ENCODE results near the gene ZNRF4. TPM values are rescaled to one million over a fixed set of nuclear protein-coding genes. Genes with fewer than 3 reads are reported as not detected.

ZNRF4 gene
- total RNA-seq, 1 donor from 2014 or later, result not detected

GRCh38 chr19:5440299-5440698 is 14.9 kb upstream of the ZNRF4 start:
- no peaks in the 10 kb centered on the region for H3K9me3 ChIP-seq (ENCODE audit: control insufficient read depth in 3 of 3, low read length in 3 of 3)
- H3K27me3 ChIP-seq (ENCODE audit: control insufficient read depth in 3 of 3, insufficient read depth in 3 of 3, low read length in 3 of 3), result peaks cover 8 to 22% (median 21%) of the 10 kb centered on the region in 3 donors
- H3K9ac ChIP-seq (ENCODE audit: low read depth in 1 of 3, low read length in 3 of 3), result no peak overlapping the region
- H3K36me3 ChIP-seq (ENCODE audit: control insufficient read depth in 3 of 3, insufficient read depth in 3 of 3, low read length in 3 of 3), result no peaks in the 10 kb centered on the region
- no peaks in the 10 kb centered on the region for H3K4me1 ChIP-seq (ENCODE audit: control insufficient read depth in 3 of 3, insufficient read depth in 3 of 3, low read length in 3 of 3)
- no peak overlapping the region for H3K27ac ChIP-seq (ENCODE audit: low read depth, low read length)
- H3K4me3 ChIP-seq (ENCODE audit: low read length in 3 of 3), result no peak overlapping the region

- H3K27ac ChIP-seq (ENCODE audit: low read depth, low read length), result no peak overlapping the region
- peaks cover 12 to 26% (median 25%) of the 10 kb centered on the region in 3 donors for H3K27me3 ChIP-seq (ENCODE audit: control insufficient read depth in 3 of 3, insufficient read depth in 3 of 3, low read length in 3 of 3)
- no peaks in the 10 kb centered on the region for H3K4me1 ChIP-seq (ENCODE audit: control insufficient read depth in 3 of 3, insufficient read depth in 3 of 3, low read length in 3 of 3)
- H3K9me3 ChIP-seq (ENCODE audit: control insufficient read depth in 3 of 3, low read length in 3 of 3), result no peaks in the 10 kb centered on the region
- no peak overlapping the region for H3K9ac ChIP-seq (ENCODE audit: low read depth in 1 of 3, low read length in 3 of 3)
- H3K36me3 ChIP-seq (ENCODE audit: control insufficient read depth in 3 of 3, insufficient read depth in 3 of 3, low read length in 3 of 3), result no peaks in the 10 kb centered on the region
- H3K4me3 ChIP-seq (ENCODE audit: low read length in 3 of 3), result no peak overlapping the region
Measured at GRCh38 chr19:5443723-5444122, 11.5 kb upstream of the ZNRF4 start.

GRCh38 chr19:5444431-5444830 is 10.8 kb upstream of the ZNRF4 start:
- H3K4me3 ChIP-seq (ENCODE audit: low read length in 3 of 3), result no peak overlapping the region
- no peaks in the 10 kb centered on the region for H3K4me1 ChIP-seq (ENCODE audit: control insufficient read depth in 3 of 3, insufficient read depth in 3 of 3, low read length in 3 of 3)
- no peaks in the 10 kb centered on the region for H3K9me3 ChIP-seq (ENCODE audit: control insufficient read depth in 3 of 3, low read length in 3 of 3)
- H3K27ac ChIP-seq (ENCODE audit: low read depth, low read length), result no peak overlapping the region
- H3K36me3 ChIP-seq (ENCODE audit: control insufficient read depth in 3 of 3, insufficient read depth in 3 of 3, low read length in 3 of 3), result no peaks in the 10 kb centered on the region
- H3K9ac ChIP-seq (ENCODE audit: low read depth in 1 of 3, low read length in 3 of 3), result no peak overlapping the region
- H3K27me3 ChIP-seq (ENCODE audit: control insufficient read depth in 3 of 3, insufficient read depth in 3 of 3, low read length in 3 of 3), result peaks cover 13 to 28% (median 23%) of the 10 kb centered on the region in 3 donors

- no peaks in the 10 kb centered on the region for H3K4me1 ChIP-seq (ENCODE audit: control insufficient read depth in 3 of 3, insufficient read depth in 3 of 3, low read length in 3 of 3)
- no peaks in the 10 kb centered on the region for H3K9me3 ChIP-seq (ENCODE audit: control insufficient read depth in 3 of 3, low read length in 3 of 3)
- no peak overlapping the region for H3K27ac ChIP-seq (ENCODE audit: low read depth, low read length)
- peaks cover 17 to 28% (median 27%) of the 10 kb centered on the region in 3 donors for H3K27me3 ChIP-seq (ENCODE audit: control insufficient read depth in 3 of 3, insufficient read depth in 3 of 3, low read length in 3 of 3)
- no peak overlapping the region for H3K9ac ChIP-seq (ENCODE audit: low read depth in 1 of 3, low read length in 3 of 3)
- H3K4me3 ChIP-seq (ENCODE audit: low read length in 3 of 3), result no peak overlapping the region
- no peaks in the 10 kb centered on the region for H3K36me3 ChIP-seq (ENCODE audit: control insufficient read depth in 3 of 3, insufficient read depth in 3 of 3, low read length in 3 of 3)
Measured at GRCh38 chr19:5445071-5445470, 10.1 kb upstream of the ZNRF4 start.

GRCh38 chr19:5445561-5446055 is 9.6 kb upstream of the ZNRF4 start:
- Histone ChIP-seq H3K27me3 (ENCODE audit: control insufficient read depth in 3 of 3, insufficient read depth in 3 of 3, low read length in 3 of 3) (peaks cover 18 to 32% (median 32%) of the 10 kb centered on the region in 3 donors), H3K27ac (ENCODE audit: low read depth, low read length) (no peak overlapping the region)

GRCh38 chr19:5447700-5448311 is 7.4 kb upstream of the ZNRF4 start:
- Histone ChIP-seq H3K9ac (ENCODE audit: low read depth in 1 of 3, low read length in 3 of 3) (no peak overlapping the region), H3K27me3 (ENCODE audit: control insufficient read depth in 3 of 3, insufficient read depth in 3 of 3, low read length in 3 of 3) (peaks cover 23 to 43% (median 40%) of the 10 kb centered on the region in 3 donors), H3K4me3 (ENCODE audit: low read length in 3 of 3) (no peak overlapping the region), H3K4me1 (ENCODE audit: control insufficient read depth in 3 of 3, insufficient read depth in 3 of 3, low read length in 3 of 3) (no peaks in the 10 kb centered on the region), H3K27ac (ENCODE audit: low read depth, low read length) (no peak overlapping the region), H3K36me3 (ENCODE audit: control insufficient read depth in 3 of 3, insufficient read depth in 3 of 3, low read length in 3 of 3) (no peaks in the 10 kb centered on the region), H3K9me3 (ENCODE audit: control insufficient read depth in 3 of 3, low read length in 3 of 3) (peaks cover under 1 to 3% (median under 1%) of the 10 kb centered on the region in 3 donors)

More at GRCh38 chr19:5445561-5446055, 9.6 kb upstream of the ZNRF4 start:
- H3K36me3 ChIP-seq (ENCODE audit: control insufficient read depth in 3 of 3, insufficient read depth in 3 of 3, low read length in 3 of 3), result no peaks in the 10 kb centered on the region
- no peak overlapping the region for H3K4me3 ChIP-seq (ENCODE audit: low read length in 3 of 3)
- H3K9me3 ChIP-seq (ENCODE audit: control insufficient read depth in 3 of 3, low read length in 3 of 3), result no peaks in the 10 kb centered on the region
- no peaks in the 10 kb centered on the region for H3K4me1 ChIP-seq (ENCODE audit: control insufficient read depth in 3 of 3, insufficient read depth in 3 of 3, low read length in 3 of 3)
- no peak overlapping the region for H3K9ac ChIP-seq (ENCODE audit: low read depth in 1 of 3, low read length in 3 of 3)

GRCh38 chr19:5448374-5448773 is 6.8 kb upstream of the ZNRF4 start:
- H3K27me3 ChIP-seq (ENCODE audit: control insufficient read depth in 3 of 3, insufficient read depth in 3 of 3, low read length in 3 of 3), result peaks cover 26 to 44% (median 43%) of the 10 kb centered on the region in 3 donors
- H3K4me3 ChIP-seq (ENCODE audit: low read length in 3 of 3), result no peak overlapping the region
- no peaks in the 10 kb centered on the region for H3K36me3 ChIP-seq (ENCODE audit: control insufficient read depth in 3 of 3, insufficient read depth in 3 of 3, low read length in 3 of 3)
- no peak overlapping the region for H3K9ac ChIP-seq (ENCODE audit: low read depth in 1 of 3, low read length in 3 of 3)
- H3K9me3 ChIP-seq (ENCODE audit: control insufficient read depth in 3 of 3, low read length in 3 of 3), result peaks cover 3 to 9% (median 5%) of the 10 kb centered on the region in 3 donors
- no peak overlapping the region for H3K27ac ChIP-seq (ENCODE audit: low read depth, low read length)
- no peaks in the 10 kb centered on the region for H3K4me1 ChIP-seq (ENCODE audit: control insufficient read depth in 3 of 3, insufficient read depth in 3 of 3, low read length in 3 of 3)

- Histone ChIP-seq H3K4me3 (ENCODE audit: low read length in 3 of 3) (no peak overlapping the region), H3K27me3 (ENCODE audit: control insufficient read depth in 3 of 3, insufficient read depth in 3 of 3, low read length in 3 of 3) (peaks cover 26 to 58% (median 46%) of the 10 kb centered on the region in 3 donors), H3K27ac (ENCODE audit: low read depth, low read length) (no peak overlapping the region), H3K36me3 (ENCODE audit: control insufficient read depth in 3 of 3, insufficient read depth in 3 of 3, low read length in 3 of 3) (no peaks in the 10 kb centered on the region), H3K4me1 (ENCODE audit: control insufficient read depth in 3 of 3, insufficient read depth in 3 of 3, low read length in 3 of 3) (no peaks in the 10 kb centered on the region), H3K9ac (ENCODE audit: low read depth in 1 of 3, low read length in 3 of 3) (no peak overlapping the region), H3K9me3 (ENCODE audit: control insufficient read depth in 3 of 3, low read length in 3 of 3) (peaks cover 3 to 9% (median 5%) of the 10 kb centered on the region in 3 donors)
Measured at GRCh38 chr19:5450482-5451126, 4.6 kb upstream of the ZNRF4 start.

GRCh38 chr19:5451494-5451893 is 3.7 kb upstream of the ZNRF4 start:
- Histone ChIP-seq H3K9me3 (ENCODE audit: control insufficient read depth in 3 of 3, low read length in 3 of 3) (peaks cover 3 to 9% (median 5%) of the 10 kb centered on the region in 3 donors), H3K4me3 (ENCODE audit: low read length in 3 of 3) (no peak overlapping the region), H3K4me1 (ENCODE audit: control insufficient read depth in 3 of 3, insufficient read depth in 3 of 3, low read length in 3 of 3) (no peaks in the 10 kb centered on the region), H3K9ac (ENCODE audit: low read depth in 1 of 3, low read length in 3 of 3) (no peak overlapping the region), H3K27ac (ENCODE audit: low read depth, low read length) (no peak overlapping the region), H3K27me3 (ENCODE audit: control insufficient read depth in 3 of 3, insufficient read depth in 3 of 3, low read length in 3 of 3) (peaks cover 26 to 57% (median 52%) of the 10 kb centered on the region in 3 donors), H3K36me3 (ENCODE audit: control insufficient read depth in 3 of 3, insufficient read depth in 3 of 3, low read length in 3 of 3) (no peaks in the 10 kb centered on the region)

Measured in skeletal muscle tissue (tissue), 4 donors.